ENCODE results near the gene ASAP3.
"Not testable (repeated sequence)": the region's sequence is repeated elsewhere in the genome, so short reads cannot be mapped to it uniquely, and the experiment has no call there.

Gene ASAP3

GRCh38 chr1:23514111-23514679 is 30.2 kb upstream of the ASAP3 start:
- DNase-seq = no peak

- no peak for DNase-seq
These were observed 25.9 kb upstream of the ASAP3 start for GRCh38 chr1:23509896-23510295.

- no peak for DNase-seq
These were observed 22.6 kb upstream of the ASAP3 start for GRCh38 chr1:23506376-23507107.

GRCh38 chr1:23505851-23506250 is 21.9 kb upstream of the ASAP3 start:
- no peak for DNase-seq

GRCh38 chr1:23504156-23504555 is 20.2 kb upstream of the ASAP3 start:
- not testable (repeated sequence) for DNase-seq

- DNase-seq = no peak
These were observed 19.0 kb upstream of the ASAP3 start for GRCh38 chr1:23502951-23503350.

- DNase-seq = no peak
These were observed 16.5 kb upstream of the ASAP3 start for GRCh38 chr1:23500466-23500865.

GRCh38 chr1:23497777-23498439 is 13.9 kb upstream of the ASAP3 start:
- no peak for DNase-seq

GRCh38 chr1:23496490-23497181 is 12.7 kb upstream of the ASAP3 start:
- DNase-seq = no peak

GRCh38 chr1:23494836-23495235 is 10.9 kb upstream of the ASAP3 start:
- not testable (repeated sequence) for DNase-seq

- DNase-seq = not testable (repeated sequence)
These were observed 8.8 kb upstream of the ASAP3 start for GRCh38 chr1:23492776-23493175.

- DNase-seq = no peak
These were observed 8.2 kb upstream of the ASAP3 start for GRCh38 chr1:23492132-23492720.

GRCh38 chr1:23489842-23490241 is 5.9 kb upstream of the ASAP3 start:
- DNase-seq = no peak

GRCh38 chr1:23485002-23485332 is 988 bp upstream of the ASAP3 start:
- DNase-seq = no peak

- DNase-seq = peak; percentile 74 to 78
These were observed 448 bp upstream of the ASAP3 start for GRCh38 chr1:23484253-23485001.

GRCh38 chr1:23481904-23482303 is 2.1 kb downstream of the ASAP3 start:
- DNase-seq = no peak

- DNase-seq = no peak
These were observed 2.9 kb downstream of the ASAP3 start for GRCh38 chr1:23481026-23481597.

GRCh38 chr1:23480187-23481025 is 3.6 kb downstream of the ASAP3 start:
- no peak for DNase-seq

GRCh38 chr1:23479666-23479941 is 4.4 kb downstream of the ASAP3 start:
- no peak for DNase-seq

- no peak for DNase-seq
These were observed 4.9 kb downstream of the ASAP3 start for GRCh38 chr1:23478896-23479665.

Measured in NCI-H524 (cell line).